Neural progenitor cell (in vitro differentiated cells): Measurements from ENCODE around the gene SVBP. TPM values are rescaled to one million over a fixed set of nuclear protein-coding genes. Genes with fewer than 3 reads are reported as not detected.

ENCODE experiments used
- DNase-seq: peaks from one replicate; pipeline ENCODE4 v3.0.0-alpha.2; 2016; ENCODE audit warnings: low spot score
- H2AFZ ChIP-seq: fragments of 200-600 bp; sonication (generic); replicated peaks from 2 replicates; pipeline ENCODE4 v1.6.1; 2016; ENCODE audit warnings: antibody characterized with exemption
- H3F3A ChIP-seq: fragments of 200-600 bp; sonication (generic); 2 replicates; pipeline ENCODE4 v1.6.1; 2016; ENCODE audit warnings: antibody characterized with exemption, low read depth
- H3K27ac ChIP-seq: fragments of 200-600 bp; sonication (generic); 2 replicates; pipeline ENCODE4 v1.5.1; 2016; ENCODE audit warnings: mild to moderate bottlenecking
- H3K27me3 ChIP-seq: fragments of 200-600 bp; sonication (generic); 2 replicates; pipeline ENCODE4 v1.6.1; 2016; ENCODE audit warnings: mild to moderate bottlenecking, moderate library complexity
- H3K36me3 ChIP-seq: fragments of 200-600 bp; sonication (generic); 2 replicates; pipeline ENCODE4 v1.5.1; 2016
- H3K4me1 ChIP-seq: fragments of 200-600 bp; sonication (generic); 2 replicates; pipeline ENCODE4 v1.6.1; 2016; ENCODE audit warnings: mixed run types
- H3K4me2 ChIP-seq: fragments of 200-600 bp; sonication (generic); 2 replicates; pipeline ENCODE4 v1.6.1; 2016
- H3K4me3 ChIP-seq: fragments of 200-600 bp; sonication (generic); 2 replicates; pipeline ENCODE4 v1.5.1; 2016
- H3K79me2 ChIP-seq: fragments of 200-600 bp; sonication (generic); 2 replicates; pipeline ENCODE4 v1.6.1; 2016; ENCODE audit warnings: low read depth
- H3K9ac ChIP-seq: fragments of 200-600 bp; sonication (generic); 2 replicates; pipeline ENCODE4 v1.6.1; 2016
- H3K9me3 ChIP-seq: fragments of 200-600 bp; sonication (generic); 2 replicates; pipeline ENCODE4 v1.5.1; 2016; ENCODE audit warnings: low read depth
- H4K20me1 ChIP-seq: fragments of 200-600 bp; sonication (generic); 2 replicates; pipeline ENCODE4 v1.6.1; 2016; ENCODE audit warnings: low read depth
- H3K27ac Mint-ChIP-seq: 3 replicates; pipeline ENCODE4 v1.8.0; 2021; ENCODE audit warnings: mixed read lengths
- H3K27me3 Mint-ChIP-seq: 2 replicates; pipeline ENCODE4 v1.8.0; 2022; ENCODE audit warnings: low read depth, mild to moderate bottlenecking, inconsistent platforms, moderate library complexity, mixed read lengths; ENCODE audit not compliant: insufficient read depth
- H3K36me3 Mint-ChIP-seq: 3 replicates; pipeline ENCODE4 v1.8.0; 2021; ENCODE audit warnings: mixed read lengths
- H3K4me1 Mint-ChIP-seq: 3 replicates; pipeline ENCODE4 v1.8.0; 2021; ENCODE audit warnings: mixed read lengths
- H3K4me3 Mint-ChIP-seq: 3 replicates; pipeline ENCODE4 v1.8.0; 2021; ENCODE audit warnings: mild to moderate bottlenecking, moderate library complexity, mixed read lengths
- H3K9me3 Mint-ChIP-seq: 3 replicates; pipeline ENCODE4 v1.8.0; 2020; ENCODE audit warnings: mixed read lengths
- CTCF ChIP-seq: fragments of 200-600 bp; sonication (generic); IDR thresholded peaks from 2 replicates; pipeline ENCODE4 v1.5.1; 2017; ENCODE audit warnings: antibody characterized with exemption, mild to moderate bottlenecking
- EZH2 ChIP-seq: fragments of 200-600 bp; sonication (generic); IDR thresholded peaks from 2 replicates; pipeline ENCODE4 v1.6.1; 2017; ENCODE audit warnings: antibody characterized with exemption, mild to moderate bottlenecking, moderate library complexity
- EZH2phosphoT487 ChIP-seq: fragments of 200-600 bp; sonication (generic); IDR thresholded peaks from 2 replicates; pipeline ENCODE4 v1.6.1; 2017; ENCODE audit warnings: antibody characterized with exemption
- total RNA-seq: library from RNA; depleted of rRNA; stranded (reverse); fragments of >200 nt; gene quantifications from 2 replicates; pipeline ENCODE4 v1.2.3, GENCODE V29; 2015; ENCODE audit warnings: low replicate concordance

Gene SVBP
- total RNA-seq, 1 donor from 2014 or later, result 103 TPM

DNA sequence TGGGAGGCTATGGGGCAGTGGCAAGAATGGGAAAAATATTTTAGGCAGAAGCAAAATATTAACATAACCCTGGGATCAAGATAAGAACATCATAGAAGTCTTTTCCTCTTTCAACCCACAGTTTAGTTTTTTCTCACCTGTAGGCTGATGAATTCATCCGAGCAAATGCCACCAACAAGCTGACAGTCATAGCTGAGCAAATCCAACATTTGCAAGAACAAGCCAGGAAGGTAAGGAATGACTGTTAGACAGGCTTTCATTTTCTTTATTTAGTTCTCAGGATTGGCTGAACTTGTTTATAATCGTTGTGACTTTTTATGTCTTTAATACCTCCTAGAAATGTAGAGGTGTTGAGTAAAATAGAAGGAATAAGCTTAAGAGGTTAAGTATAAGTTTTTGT is 43.8 kb downstream of the SVBP start:
- H3K4me1 Mint-ChIP-seq, result peaks cover 6% of the 10 kb centered on the region
- H3F3A ChIP-seq, result peaks cover 4% of the 10 kb centered on the region
- H3K9ac ChIP-seq, result no peak overlapping the region
- no peaks in the 10 kb centered on the region for H3K27me3 ChIP-seq
- TF ChIP-seq CTCF, result no peak
- TF ChIP-seq EZH2phosphoT487, result no peak
- TF ChIP-seq EZH2, result no peak
- no peak overlapping the region for H3K4me3 ChIP-seq
- H2AFZ ChIP-seq, result no peak overlapping the region
- peaks cover 28% of the 10 kb centered on the region for H3K36me3 Mint-ChIP-seq
- H3K27me3 Mint-ChIP-seq, result no peaks in the 10 kb centered on the region
- no peaks in the 10 kb centered on the region for H3K36me3 ChIP-seq
- H3K4me1 ChIP-seq, result no peaks in the 10 kb centered on the region
- H4K20me1 ChIP-seq, result peaks cover 15% of the 10 kb centered on the region
- DNase-seq, result no peak
- H3K4me2 ChIP-seq, result no peak overlapping the region
- no peaks in the 10 kb centered on the region for H3K9me3 Mint-ChIP-seq
- H3K79me2 ChIP-seq, result peaks cover 44% of the 10 kb centered on the region
- H3K4me3 Mint-ChIP-seq, result no peak overlapping the region
- no peaks in the 10 kb centered on the region for H3K9me3 ChIP-seq
- no peak overlapping the region for H3K27ac ChIP-seq
- H3K27ac Mint-ChIP-seq, result no peak overlapping the region

GRCh38 chr1:42769811-42770210 is 47.4 kb downstream of the SVBP start:
- no peaks in the 10 kb centered on the region for H3K9me3 Mint-ChIP-seq
- Histone ChIP-seq H3K79me2 (peaks cover 73% of the 10 kb centered on the region), H3K4me1 (peaks cover 6% of the 10 kb centered on the region), H3K9ac (no peak overlapping the region), H3K9me3 (no peaks in the 10 kb centered on the region), H3K27ac (no peak overlapping the region), H4K20me1 (peaks cover 11% of the 10 kb centered on the region), H3F3A (peaks cover 7% of the 10 kb centered on the region), H3K4me3 (no peak overlapping the region), H2AFZ (no peak overlapping the region), H3K36me3 (no peaks in the 10 kb centered on the region), H3K27me3 (no peaks in the 10 kb centered on the region), H3K4me2 (no peak overlapping the region)
- peaks cover 15% of the 10 kb centered on the region for H3K4me1 Mint-ChIP-seq
- H3K27ac Mint-ChIP-seq, result no peak overlapping the region
- DNase-seq, result no peak
- H3K4me3 Mint-ChIP-seq, result no peak overlapping the region
- TF ChIP-seq EZH2phosphoT487, result no peak
- TF ChIP-seq EZH2, result no peak
- TF ChIP-seq CTCF, result no peak
- H3K27me3 Mint-ChIP-seq, result peaks cover 2% of the 10 kb centered on the region
- peaks cover 11% of the 10 kb centered on the region for H3K36me3 Mint-ChIP-seq

GRCh38 chr1:42768172-42768571 is 49.0 kb downstream of the SVBP start:
- no peak overlapping the region for H2AFZ ChIP-seq
- Mint-ChIP-seq H3K9me3 (no peaks in the 10 kb centered on the region), H3K4me1 (peaks cover 15% of the 10 kb centered on the region), H3K27me3 (peaks cover 2% of the 10 kb centered on the region), H3K36me3 (peaks cover 8% of the 10 kb centered on the region), H3K4me3 (no peak overlapping the region), H3K27ac (no peak overlapping the region)
- peaks cover 90% of the 10 kb centered on the region for H3K79me2 ChIP-seq
- H3K4me2 ChIP-seq, result peak overlapping the region; percentile 94
- peaks cover 11% of the 10 kb centered on the region for H3K4me1 ChIP-seq
- peak overlapping the region; percentile 57 for H3K9ac ChIP-seq
- H3K9me3 ChIP-seq, result no peaks in the 10 kb centered on the region
- H4K20me1 ChIP-seq, result peaks cover 24% of the 10 kb centered on the region
- H3K36me3 ChIP-seq, result no peaks in the 10 kb centered on the region
- no peaks in the 10 kb centered on the region for H3K27me3 ChIP-seq
- no peak for DNase-seq
- no peak overlapping the region for H3K27ac ChIP-seq
- H3K4me3 ChIP-seq, result peak overlapping the region; percentile 91
- H3F3A ChIP-seq, result peaks cover 7% of the 10 kb centered on the region
- no peak for TF ChIP-seq CTCF
